ENCODE results near the gene FFAR3. TPM values are rescaled to one million over a fixed set of nuclear protein-coding genes. Genes with fewer than 3 reads are reported as not detected.

The FFAR3 gene
- total and polyA plus RNA-seq, 2 donors (not counting 3 experiments of a cell fraction or from before 2014, with no cell fraction given): not detected

- H2AFZ ChIP-seq (ENCODE audit: low read depth, low read length): no peak overlapping the region
- TF ChIP-seq FOS (IDR thresholded peaks at IDR 0.05; ENCODE audit: borderline replicate concordance, insufficient read depth, low read length) (no peak), JUN (IDR thresholded peaks at IDR 0.05; ENCODE audit: borderline replicate concordance, insufficient read depth, insufficient read length, low read depth) (no peak), EZH2 (IDR thresholded peaks at IDR 0.05; ENCODE audit: borderline replicate concordance, low read depth, low read length, severe bottlenecking) (no peak), POLR2AphosphoS5 (IDR thresholded peaks at IDR 0.05; ENCODE audit: insufficient read depth, low read depth, low read length) (no peak), GATA2 (IDR thresholded peaks at IDR 0.05; ENCODE audit: insufficient read depth, insufficient read length, low read depth, low read length) (no peak), POLR2A (IDR thresholded peaks at IDR 0.05; ENCODE audit: low read depth, low read length) (no peak), MYC (IDR thresholded peaks at IDR 0.05; ENCODE audit: low read depth, low read length) (no peak)
- TF ChIP-seq, protein P1, sequence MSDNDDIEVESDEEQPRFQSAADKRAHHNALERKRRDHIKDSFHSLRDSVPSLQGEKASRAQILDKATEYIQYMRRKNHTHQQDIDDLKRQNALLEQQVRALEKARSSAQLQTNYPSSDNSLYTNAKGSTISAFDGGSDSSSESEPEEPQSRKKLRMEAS (IDR thresholded peaks at IDR 0.05; ENCODE audit: insufficient read depth, insufficient read length): no peak
- TF ChIP-seq, protein P2, sequence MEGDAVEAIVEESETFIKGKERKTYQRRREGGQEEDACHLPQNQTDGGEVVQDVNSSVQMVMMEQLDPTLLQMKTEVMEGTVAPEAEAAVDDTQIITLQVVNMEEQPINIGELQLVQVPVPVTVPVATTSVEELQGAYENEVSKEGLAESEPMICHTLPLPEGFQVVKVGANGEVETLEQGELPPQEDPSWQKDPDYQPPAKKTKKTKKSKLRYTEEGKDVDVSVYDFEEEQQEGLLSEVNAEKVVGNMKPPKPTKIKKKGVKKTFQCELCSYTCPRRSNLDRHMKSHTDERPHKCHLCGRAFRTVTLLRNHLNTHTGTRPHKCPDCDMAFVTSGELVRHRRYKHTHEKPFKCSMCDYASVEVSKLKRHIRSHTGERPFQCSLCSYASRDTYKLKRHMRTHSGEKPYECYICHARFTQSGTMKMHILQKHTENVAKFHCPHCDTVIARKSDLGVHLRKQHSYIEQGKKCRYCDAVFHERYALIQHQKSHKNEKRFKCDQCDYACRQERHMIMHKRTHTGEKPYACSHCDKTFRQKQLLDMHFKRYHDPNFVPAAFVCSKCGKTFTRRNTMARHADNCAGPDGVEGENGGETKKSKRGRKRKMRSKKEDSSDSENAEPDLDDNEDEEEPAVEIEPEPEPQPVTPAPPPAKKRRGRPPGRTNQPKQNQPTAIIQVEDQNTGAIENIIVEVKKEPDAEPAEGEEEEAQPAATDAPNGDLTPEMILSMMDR (IDR thresholded peaks at IDR 0.05; ENCODE audit: extremely low read depth in 1 of 2, insufficient read depth in 1 of 2, low read depth in 1 of 2, low read length in 2 of 2): no peak
- H3K4me3 ChIP-seq (replicated peaks in 1 of 3; ENCODE audit: insufficient read depth in 1 of 3, low read depth in 1 of 3, low read length in 3 of 3): no peak overlapping the region
- no peaks in the 10 kb centered on the region for H3K36me3 ChIP-seq (ENCODE audit: control insufficient read depth in 2 of 2, extremely low read depth in 1 of 2, insufficient read depth in 2 of 2, low read length in 2 of 2)
- ChIA-PET POLR2A (no interaction called here), CTCF (no interaction called here)
- no peaks in the 10 kb centered on the region for H3K27me3 ChIP-seq (ENCODE audit: control insufficient read depth in 2 of 2, insufficient read depth in 2 of 2, low read length in 2 of 2)
- no peaks in the 10 kb centered on the region for H3K9me1 ChIP-seq (replicated peaks; ENCODE audit: control insufficient read depth, extremely low read depth, insufficient read depth, low read length)
- dilution Hi-C loops (cut with MboI; ENCODE audit: extremely low pct_ligation_motif_present, low sequenced_read_pairs): no loop called here
- no TSS peak for BruUV-seq (replicated peaks)
- no peak for FAIRE-seq
- DNase-seq (ENCODE audit: low read depth, low spot score): no peak
- H3K9me3 ChIP-seq (replicated peaks; ENCODE audit: control insufficient read depth, insufficient read depth, low read length): no peaks in the 10 kb centered on the region
- H3K9ac ChIP-seq (replicated peaks; ENCODE audit: extremely low read depth, insufficient read depth, low read length): no peak overlapping the region
- no peak overlapping the region for H3K4me2 ChIP-seq (ENCODE audit: insufficient read depth, low read length)
- H3K4me1 ChIP-seq (ENCODE audit: control insufficient read depth, extremely low read depth, insufficient read depth, low read length): no peaks in the 10 kb centered on the region
- intact Hi-C loops (cut with micrococcal nuclease): no loop called here
- H3K79me2 ChIP-seq (ENCODE audit: control insufficient read depth, insufficient read depth, low read length): no peaks in the 10 kb centered on the region
- H4K20me1 ChIP-seq (replicated peaks; ENCODE audit: control insufficient read depth, extremely low read depth, insufficient read depth, low read length): no peaks in the 10 kb centered on the region
- H3K27ac ChIP-seq (ENCODE audit: insufficient read depth, low read depth, low read length): no peak overlapping the region
These were observed 31.1 kb downstream of the FFAR3 start for GRCh38 chr19:35389192-35389861.

Data from endothelial cell of umbilical vein (primary cell).